ENCODE data around the gene DHRSX. TPM values are rescaled to one million over a fixed set of nuclear protein-coding genes. Genes with fewer than 3 reads are reported as not detected.
A peak's percentile ranks its signal among the peaks of the same experiment; 100 is the strongest.
"Not testable (repeated sequence)": the region's sequence is repeated elsewhere in the genome, so short reads cannot be mapped to it uniquely, and the experiment has no call there.

The DHRSX gene
- total and polyA plus RNA-seq, 2 donors from 2014 or later: 26.4 to 30.0 TPM

DNA sequence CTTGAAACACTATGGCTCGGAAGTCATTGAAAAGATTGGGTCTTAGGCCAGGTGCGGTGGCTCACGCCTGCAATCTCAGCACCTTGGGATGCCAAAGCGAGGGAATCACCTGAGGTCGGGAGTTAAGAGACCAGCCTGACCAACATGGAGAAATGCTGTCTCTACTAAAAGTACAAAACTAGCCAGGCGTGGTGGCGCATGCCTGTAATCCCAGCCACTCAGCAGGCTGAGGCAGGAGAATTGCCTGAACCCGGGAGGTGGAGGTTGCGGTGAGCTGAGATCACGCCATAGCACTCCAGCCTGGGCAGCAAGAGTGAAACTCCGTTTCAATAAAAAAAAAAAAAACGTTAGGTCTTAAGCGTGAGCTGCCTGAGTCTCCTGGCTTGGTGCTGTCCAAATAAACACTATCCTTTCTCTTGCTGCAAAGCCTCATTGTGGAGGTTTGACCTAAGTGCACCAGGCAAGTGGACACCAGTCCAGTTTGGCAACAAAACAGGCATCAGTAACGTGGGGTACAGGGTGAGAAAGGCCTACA is 185.9 kb downstream of the DHRSX start:
- H3K9ac ChIP-seq (ENCODE audit: low read length in 3 of 3): no peak overlapping the region
- no peaks in the 10 kb centered on the region for H3K27me3 ChIP-seq (ENCODE audit: control insufficient read depth, insufficient read depth, low read length)
- intact Hi-C loops (cut with DNase I): no loop called here
- no peak overlapping the region for H3K4me3 ChIP-seq (ENCODE audit: low read length in 3 of 3)
- peak overlapping the region in 1 of 2 donors; percentile 18 for H3K27ac ChIP-seq (ENCODE audit: low read depth in 2 of 2, low read length in 2 of 2)
- TF ChIP-seq, protein P1, sequence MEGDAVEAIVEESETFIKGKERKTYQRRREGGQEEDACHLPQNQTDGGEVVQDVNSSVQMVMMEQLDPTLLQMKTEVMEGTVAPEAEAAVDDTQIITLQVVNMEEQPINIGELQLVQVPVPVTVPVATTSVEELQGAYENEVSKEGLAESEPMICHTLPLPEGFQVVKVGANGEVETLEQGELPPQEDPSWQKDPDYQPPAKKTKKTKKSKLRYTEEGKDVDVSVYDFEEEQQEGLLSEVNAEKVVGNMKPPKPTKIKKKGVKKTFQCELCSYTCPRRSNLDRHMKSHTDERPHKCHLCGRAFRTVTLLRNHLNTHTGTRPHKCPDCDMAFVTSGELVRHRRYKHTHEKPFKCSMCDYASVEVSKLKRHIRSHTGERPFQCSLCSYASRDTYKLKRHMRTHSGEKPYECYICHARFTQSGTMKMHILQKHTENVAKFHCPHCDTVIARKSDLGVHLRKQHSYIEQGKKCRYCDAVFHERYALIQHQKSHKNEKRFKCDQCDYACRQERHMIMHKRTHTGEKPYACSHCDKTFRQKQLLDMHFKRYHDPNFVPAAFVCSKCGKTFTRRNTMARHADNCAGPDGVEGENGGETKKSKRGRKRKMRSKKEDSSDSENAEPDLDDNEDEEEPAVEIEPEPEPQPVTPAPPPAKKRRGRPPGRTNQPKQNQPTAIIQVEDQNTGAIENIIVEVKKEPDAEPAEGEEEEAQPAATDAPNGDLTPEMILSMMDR (IDR thresholded peaks at IDR 0.05; ENCODE audit: borderline replicate concordance, extremely low read depth, insufficient read depth): no peak
- FAIRE-seq (no peak), DNase-seq (no peak)
- H3K36me3 ChIP-seq (ENCODE audit: control insufficient read depth in 2 of 3, insufficient read depth in 3 of 3, low read length in 3 of 3): no peaks in the 10 kb centered on the region
- no peaks in the 10 kb centered on the region for H3K9me3 ChIP-seq (ENCODE audit: control insufficient read depth in 2 of 3, insufficient read depth in 1 of 3, low read length in 3 of 3)
- peaks cover 0 to 3% (median 0%) of the 10 kb centered on the region in 3 donors for H3K4me1 ChIP-seq (ENCODE audit: control insufficient read depth in 2 of 3, insufficient read depth in 2 of 3, low read depth in 1 of 3, low read length in 3 of 3)

GRCh38 chrX:2313864-2314640 is 186.7 kb downstream of the DHRSX start:
- Histone ChIP-seq H3K27ac (ENCODE audit: low read depth in 2 of 2, low read length in 2 of 2) (no peak overlapping the region), H3K36me3 (ENCODE audit: control insufficient read depth in 2 of 3, insufficient read depth in 3 of 3, low read length in 3 of 3) (no peaks in the 10 kb centered on the region), H3K4me3 (ENCODE audit: low read length in 3 of 3) (no peak overlapping the region), H3K9ac (ENCODE audit: low read length in 3 of 3) (no peak overlapping the region), H3K4me1 (ENCODE audit: control insufficient read depth in 2 of 3, insufficient read depth in 2 of 3, low read depth in 1 of 3, low read length in 3 of 3) (peaks cover 0 to 3% (median 0%) of the 10 kb centered on the region in 3 donors), H3K9me3 (ENCODE audit: control insufficient read depth in 2 of 3, insufficient read depth in 1 of 3, low read length in 3 of 3) (no peaks in the 10 kb centered on the region), H3K27me3 (ENCODE audit: control insufficient read depth, insufficient read depth, low read length) (no peaks in the 10 kb centered on the region)
- DNase-seq: no peak
- no peak for FAIRE-seq
- TF ChIP-seq, protein P1 (IDR thresholded peaks at IDR 0.05; ENCODE audit: borderline replicate concordance, extremely low read depth, insufficient read depth): no peak
- intact Hi-C loops (cut with DNase I): no loop called here

GRCh38 chrX:2312061-2312591 is 188.7 kb downstream of the DHRSX start:
- FAIRE-seq; intact Hi-C loops (cut with DNase I); H3K36me3 ChIP-seq (ENCODE audit: control insufficient read depth in 2 of 3, insufficient read depth in 3 of 3, low read length in 3 of 3): not testable (repeated sequence)

GRCh38 chrX:2311501-2311900 is 189.3 kb downstream of the DHRSX start:
- Histone ChIP-seq H3K27ac (ENCODE audit: low read depth in 2 of 2, low read length in 2 of 2) (no peak overlapping the region), H3K9me3 (ENCODE audit: control insufficient read depth in 2 of 3, insufficient read depth in 1 of 3, low read length in 3 of 3) (no peaks in the 10 kb centered on the region), H3K4me1 (ENCODE audit: control insufficient read depth in 2 of 3, insufficient read depth in 2 of 3, low read depth in 1 of 3, low read length in 3 of 3) (peaks cover 0 to 3% (median 0%) of the 10 kb centered on the region in 3 donors), H3K9ac (ENCODE audit: low read length in 3 of 3) (no peak overlapping the region), H3K4me3 (ENCODE audit: low read length in 3 of 3) (no peak overlapping the region), H3K27me3 (ENCODE audit: control insufficient read depth, insufficient read depth, low read length) (no peaks in the 10 kb centered on the region), H3K36me3 (ENCODE audit: control insufficient read depth in 2 of 3, insufficient read depth in 3 of 3, low read length in 3 of 3) (no peaks in the 10 kb centered on the region)
- DNase-seq (peak in 3 of 5 donors; percentile 16 to 47 (median 17)), FAIRE-seq (no peak)
- intact Hi-C loops (cut with DNase I): no loop called here
- TF ChIP-seq, protein P1 (IDR thresholded peaks at IDR 0.05; ENCODE audit: borderline replicate concordance, extremely low read depth, insufficient read depth): no peak

More at GRCh38 chrX:2312061-2312591, 188.7 kb downstream of the DHRSX start:
- not testable (repeated sequence) for H3K4me1 ChIP-seq (ENCODE audit: control insufficient read depth in 2 of 3, insufficient read depth in 2 of 3, low read depth in 1 of 3, low read length in 3 of 3); H3K9ac ChIP-seq (ENCODE audit: low read length in 3 of 3); H3K27me3 ChIP-seq (ENCODE audit: control insufficient read depth, insufficient read depth, low read length); H3K27ac ChIP-seq (ENCODE audit: low read depth in 2 of 2, low read length in 2 of 2); H3K9me3 ChIP-seq (ENCODE audit: control insufficient read depth in 2 of 3, insufficient read depth in 1 of 3, low read length in 3 of 3); H3K4me3 ChIP-seq (ENCODE audit: low read length in 3 of 3)
- DNase-seq: peak in 1 of 5 donors; percentile 38
